Ascending aorta (tissue), 2 donors: ENCODE measurements around the gene NEURL1. TPM values are rescaled to one million over a fixed set of nuclear protein-coding genes. Genes with fewer than 3 reads are reported as not detected.

Experiments
- DNase-seq, 2 donors: peaks; one replicate each; pipeline ENCODE4 v3.0.0-alpha.2; 2019; ENCODE audit warnings: low spot score in 2 of 2
- H3K27ac ChIP-seq, 2 donors: fragments of 200-600 bp; sonication (generic); one replicate each; pipeline ENCODE4 v1.5.1; 2016 to 2017; ENCODE audit warnings: mild to moderate bottlenecking in 1 of 2
- H3K27me3 ChIP-seq: fragments of 200-600 bp; sonication (generic); one replicate; pipeline ENCODE4 v1.5.1; 2017
- H3K36me3 ChIP-seq, 2 donors: fragments of 200-600 bp; sonication (generic); one replicate each; pipeline ENCODE4 v1.5.1; 2016
- H3K4me1 ChIP-seq, 2 donors: fragments of 200-600 bp; sonication (generic); one replicate each; pipeline ENCODE4 v1.5.1; 2016 to 2017; ENCODE audit warnings: mild to moderate bottlenecking in 1 of 2
- H3K4me3 ChIP-seq, 2 donors: fragments of 200-600 bp; sonication (generic); one replicate each; pipeline ENCODE4 v1.5.1; 2016 to 2017; ENCODE audit warnings: mild to moderate bottlenecking in 1 of 2
- H3K9me3 ChIP-seq, 2 donors: fragments of 200-600 bp; sonication (generic); one replicate each; pipeline ENCODE4 v1.5.1; 2016
- CTCF ChIP-seq, 3 experiments: fragments of 200-600 bp in 2 of 3; fragments of 450-650 bp in 1 of 3; sonication (generic) in 2 of 3; IDR thresholded peaks; one replicate each; pipeline ENCODE4 v1.5.1; 2016 to 2019; ENCODE audit warnings: antibody characterized with exemption in 3 of 3, mild to moderate bottlenecking in 1 of 3, moderate library complexity in 1 of 3
- intact Hi-C: fragments of 100-400 bp; cut with DNase I; formaldehyde crosslinking; loops from one replicate; pipeline ENCODE4 v1.15.1; 2023
- total RNA-seq: library from RNA; depleted of rRNA; stranded (reverse); fragments of >200 nt; gene quantifications from one replicate; pipeline ENCODE4 v1.1.0, GENCODE V29; 2016

The NEURL1 gene
- total RNA-seq, 1 donor from 2014 or later = not detected

- peak in 1 of 2 donors; percentile 49 for DNase-seq
- Histone ChIP-seq H3K27me3 (no peaks in the 10 kb centered on the region), H3K9me3 (no peaks in the 10 kb centered on the region), H3K4me3 (no peak overlapping the region), H3K36me3 (no peaks in the 10 kb centered on the region), H3K4me1 (peaks cover 0 to 8% of the 10 kb centered on the region in 2 donors), H3K27ac (no peak overlapping the region)
- TF ChIP-seq CTCF (IDR thresholded peaks at IDR 0.05) = no peak
- intact Hi-C loops = no loop called here
These were observed 52.3 kb downstream of the NEURL1 start for GRCh38 chr10:103545771-103546281.

GRCh38 chr10:103546401-103546800, 52.9 kb downstream of the NEURL1 start:
- Histone ChIP-seq H3K36me3 (no peaks in the 10 kb centered on the region), H3K27me3 (no peaks in the 10 kb centered on the region), H3K4me1 (peaks cover 0 to 8% of the 10 kb centered on the region in 2 donors), H3K9me3 (no peaks in the 10 kb centered on the region), H3K4me3 (no peak overlapping the region), H3K27ac (no peak overlapping the region)
- no peak for TF ChIP-seq CTCF (IDR thresholded peaks at IDR 0.05)
- intact Hi-C loops = no loop called here
- peak in 1 of 2 donors; percentile 21 for DNase-seq

GRCh38 chr10:103547391-103547946, 54.0 kb downstream of the NEURL1 start:
- no peak overlapping the region for H3K27ac ChIP-seq
- DNase-seq = peak in 1 of 2 donors; percentile 55
- no peak overlapping the region for H3K4me3 ChIP-seq
- no peaks in the 10 kb centered on the region for H3K27me3 ChIP-seq
- intact Hi-C loops = no loop called here
- no peaks in the 10 kb centered on the region for H3K9me3 ChIP-seq
- H3K36me3 ChIP-seq = no peaks in the 10 kb centered on the region
- TF ChIP-seq CTCF (IDR thresholded peaks at IDR 0.05) = no peak
- H3K4me1 ChIP-seq = peaks cover 0 to 8% of the 10 kb centered on the region in 2 donors

- no peak for TF ChIP-seq CTCF (IDR thresholded peaks at IDR 0.05)
- no peak overlapping the region for H3K4me3 ChIP-seq
- H3K27ac ChIP-seq = no peak overlapping the region
- no peaks in the 10 kb centered on the region for H3K27me3 ChIP-seq
- peaks cover 0 to 5% of the 10 kb centered on the region in 2 donors for H3K4me1 ChIP-seq
- no peaks in the 10 kb centered on the region for H3K36me3 ChIP-seq
- intact Hi-C loops = no loop called here
- H3K9me3 ChIP-seq = no peaks in the 10 kb centered on the region
- DNase-seq = peak in 1 of 2 donors; percentile 5
These were observed 54.5 kb downstream of the NEURL1 start for GRCh38 chr10:103548006-103548405.

GRCh38 chr10:103548581-103549348, 55.3 kb downstream of the NEURL1 start:
- Histone ChIP-seq H3K36me3 (no peaks in the 10 kb centered on the region), H3K4me3 (no peak overlapping the region), H3K27ac (no peak overlapping the region), H3K9me3 (no peaks in the 10 kb centered on the region), H3K27me3 (no peaks in the 10 kb centered on the region), H3K4me1 (no peaks in the 10 kb centered on the region)
- TF ChIP-seq CTCF (IDR thresholded peaks at IDR 0.05) = no peak
- DNase-seq = peak in 1 of 2 donors; percentile 50
- intact Hi-C loops = no loop called here
